Cortex of kidney (tissue), 1 donor: ENCODE measurements around the gene CNBP.
"Not testable (repeated sequence)": the region's sequence is repeated elsewhere in the genome, so short reads cannot be mapped to it uniquely, and the experiment has no call there.

Experiments
- DNase-seq: peaks from one replicate; lab custom pipeline; 2025; lab: John Stamatoyannopoulos, UW

Gene CNBP

GRCh38 chr3:129184784-129185542 is 1.3 kb upstream of the CNBP start:
- DNase-seq: not testable (repeated sequence)

GRCh38 chr3:129184396-129184657 is 631 bp upstream of the CNBP start:
- DNase-seq: no peak

- DNase-seq: no peak
These were observed 1.1 kb downstream of the CNBP start for GRCh38 chr3:129182390-129183185.

- no peak for DNase-seq
These were observed 1.9 kb downstream of the CNBP start for GRCh38 chr3:129181819-129182218.

GRCh38 chr3:129180461-129180860 is 3.2 kb downstream of the CNBP start:
- no peak for DNase-seq

GRCh38 chr3:129176051-129176450 is 7.6 kb downstream of the CNBP start:
- no peak for DNase-seq

- DNase-seq: no peak
These were observed 10.0 kb downstream of the CNBP start for GRCh38 chr3:129173725-129174124.

GRCh38 chr3:129173206-129173605 is 10.5 kb downstream of the CNBP start:
- no peak for DNase-seq

GRCh38 chr3:129166579-129167332 is 16.9 kb downstream of the CNBP start:
- no peak for DNase-seq

GRCh38 chr3:129165594-129165993 is 18.1 kb downstream of the CNBP start:
- not testable (repeated sequence) for DNase-seq

GRCh38 chr3:129164500-129164899 is 19.2 kb downstream of the CNBP start:
- DNase-seq: no peak

- DNase-seq: no peak
These were observed 20.7 kb downstream of the CNBP start for GRCh38 chr3:129162729-129163579.

- no peak for DNase-seq
These were observed 21.8 kb downstream of the CNBP start for GRCh38 chr3:129161860-129162271.

- DNase-seq: no peak
These were observed 22.5 kb downstream of the CNBP start, which contains the start of gene ISY1 for GRCh38 chr3:129160891-129161859. Gene ISY1, minus strand, starts transcription at chr3:129161063. Its CDS starts 88 bp downstream, at chr3:129160975.

GRCh38 chr3:129144786-129145185 is 38.9 kb downstream of the CNBP start:
- no peak for DNase-seq

GRCh38 chr3:129141011-129141410 is 42.7 kb downstream of the CNBP start:
- not testable (repeated sequence) for DNase-seq

- no peak for DNase-seq
These were observed 43.8 kb downstream of the CNBP start for GRCh38 chr3:129139911-129140310.

- not testable (repeated sequence) for DNase-seq
These were observed 47.4 kb downstream of the CNBP start for GRCh38 chr3:129136275-129136674.

GRCh38 chr3:129132097-129132866 is 51.4 kb downstream of the CNBP start:
- DNase-seq: no peak
